HG03045 (cell line): ENCODE results near the gene GADD45B.
"Not testable (repeated sequence)": the region's sequence is repeated elsewhere in the genome, so short reads cannot be mapped to it uniquely, and the experiment has no call there.

ENCODE experiments used
- ATAC-seq: cut with Tn5 transposase; IDR thresholded peaks from one replicate; pipeline ENCODE4 v1.9.1; 2021; ENCODE audit warnings: mild to moderate bottlenecking, moderate library complexity; ENCODE audit not compliant: unreplicated experiment

The GADD45B gene

DNA sequence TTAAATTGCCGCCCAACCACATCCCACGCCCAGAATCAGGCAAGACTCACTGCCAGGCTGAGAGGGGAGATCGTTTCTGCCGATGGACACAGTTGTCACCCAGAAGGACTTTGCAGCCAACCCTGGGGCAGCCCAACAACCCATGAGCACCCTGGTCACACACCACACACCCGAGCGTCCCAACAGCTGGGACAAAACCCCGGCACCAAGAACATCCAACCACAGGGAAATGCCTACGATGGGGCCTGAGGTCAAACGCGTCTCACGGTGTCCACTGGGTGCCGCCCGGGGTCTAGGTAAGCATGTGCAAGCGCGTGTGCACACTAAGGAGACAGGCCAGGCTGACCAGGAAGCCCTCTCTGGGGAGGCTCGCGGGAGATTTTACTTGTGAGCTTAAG, 32.1 kb upstream of the GADD45B start:
- no peak for ATAC-seq

DNA sequence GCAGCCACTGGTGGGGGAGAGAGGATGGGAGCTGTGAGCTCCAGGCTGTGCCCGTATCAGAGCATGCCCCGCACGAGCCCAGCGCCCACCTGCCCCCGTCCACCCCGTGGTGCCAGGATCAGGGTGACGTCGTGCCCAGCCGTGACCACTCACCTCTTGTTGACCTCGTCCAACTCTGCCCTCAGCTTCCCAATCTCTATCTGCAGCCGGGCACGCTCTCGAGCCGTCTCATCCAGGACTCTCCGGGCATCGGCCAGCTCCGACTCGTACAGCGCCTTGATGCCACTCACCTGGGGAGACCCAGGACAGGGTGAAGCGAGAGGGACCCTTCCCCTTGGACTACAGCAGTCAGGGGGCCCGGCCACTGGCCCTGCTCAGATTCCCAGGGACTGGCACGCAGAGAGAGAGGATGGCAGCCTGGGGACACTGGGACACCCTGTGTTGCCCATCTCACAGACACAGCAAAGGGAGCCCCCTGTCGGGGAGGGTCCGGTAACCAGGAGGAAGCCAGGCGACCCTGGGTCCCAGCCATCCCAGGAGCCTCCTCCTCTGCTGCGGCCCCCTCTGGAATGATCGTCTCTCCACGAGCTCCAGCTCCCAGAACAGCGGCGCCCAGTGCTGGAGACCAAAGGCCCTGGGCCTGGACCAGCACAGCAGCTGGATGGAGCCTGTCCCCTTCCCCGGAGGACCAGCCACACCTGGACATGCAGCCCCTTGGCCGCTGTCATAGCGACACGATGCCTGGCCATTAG, 31.5 kb upstream of the GADD45B start:
- no peak for ATAC-seq

DNA sequence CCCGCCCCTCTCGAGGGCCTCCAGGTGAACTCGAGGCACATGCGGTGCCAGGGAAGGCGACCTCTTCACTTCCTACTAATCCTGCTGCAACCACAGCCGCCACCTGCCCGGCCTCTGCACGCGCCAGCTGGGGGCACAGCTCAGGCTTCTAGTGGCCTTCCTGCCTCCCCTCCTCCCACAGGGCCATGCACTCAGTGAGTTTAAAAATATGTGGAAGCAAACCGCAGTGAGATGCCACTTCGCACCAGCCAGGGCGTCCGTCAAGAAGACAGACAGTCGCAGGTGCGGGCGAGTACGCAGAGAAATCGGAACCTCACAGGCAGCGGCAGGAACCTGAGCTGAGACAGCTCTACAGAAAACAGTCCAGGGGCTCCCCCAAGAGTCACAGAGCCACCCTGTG, 29.5 kb upstream of the GADD45B start:
- no peak for ATAC-seq

DNA sequence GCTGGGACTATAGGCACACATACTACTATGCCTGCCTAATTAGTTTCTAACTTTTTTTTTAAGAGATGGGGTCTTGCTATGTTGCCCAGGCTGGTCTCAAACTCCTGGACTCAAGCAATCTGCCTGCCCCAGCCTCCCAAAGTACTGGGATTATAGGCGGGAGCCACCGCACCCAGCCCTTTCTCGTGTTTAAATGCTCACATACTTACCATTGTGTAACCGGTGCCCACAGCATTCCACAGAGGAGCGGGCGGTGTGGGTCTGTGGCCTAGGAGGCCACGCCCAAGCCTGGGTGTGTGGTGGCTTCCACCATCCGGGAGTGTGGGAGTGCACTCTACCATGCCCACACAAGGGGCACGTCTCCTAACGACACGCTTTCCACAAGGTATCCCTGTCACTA, 26.9 kb upstream of the GADD45B start:
- ATAC-seq: no peak

- no peak for ATAC-seq
Observed at GRCh38 chr19:2451138-2451537, 24.8 kb upstream of the GADD45B start.

- ATAC-seq: no peak
Observed at GRCh38 chr19:2451741-2452140, 24.2 kb upstream of the GADD45B start.

DNA sequence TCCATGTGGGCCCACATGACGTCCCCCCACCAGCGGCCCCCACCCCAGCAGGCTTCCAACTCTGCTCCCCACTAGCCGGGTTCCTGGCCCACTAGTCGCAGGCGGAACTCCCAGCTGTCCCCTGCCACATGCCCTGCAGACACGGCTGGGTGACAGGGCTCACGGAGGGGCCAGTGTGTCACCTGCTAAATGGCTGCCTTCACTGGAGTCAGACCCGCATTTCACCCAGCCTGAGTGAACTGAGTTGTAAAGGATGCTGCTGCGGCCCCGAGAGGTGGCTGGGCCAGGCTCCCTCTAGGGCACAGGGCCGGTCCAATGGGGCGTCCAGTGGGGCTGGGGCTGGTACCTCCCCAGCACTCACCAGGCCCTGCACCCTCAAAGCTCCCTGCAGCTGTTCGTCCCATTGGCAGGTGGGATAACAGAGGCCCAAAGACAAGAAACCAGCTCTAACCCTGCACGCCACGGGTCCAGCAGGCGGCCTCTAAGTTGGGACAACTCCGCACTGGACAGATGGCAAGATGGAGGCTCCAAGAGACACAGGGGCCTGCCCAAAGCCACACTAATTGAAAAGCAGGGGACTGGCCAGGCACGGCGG, 22.4 kb upstream of the GADD45B start:
- no peak for ATAC-seq

DNA sequence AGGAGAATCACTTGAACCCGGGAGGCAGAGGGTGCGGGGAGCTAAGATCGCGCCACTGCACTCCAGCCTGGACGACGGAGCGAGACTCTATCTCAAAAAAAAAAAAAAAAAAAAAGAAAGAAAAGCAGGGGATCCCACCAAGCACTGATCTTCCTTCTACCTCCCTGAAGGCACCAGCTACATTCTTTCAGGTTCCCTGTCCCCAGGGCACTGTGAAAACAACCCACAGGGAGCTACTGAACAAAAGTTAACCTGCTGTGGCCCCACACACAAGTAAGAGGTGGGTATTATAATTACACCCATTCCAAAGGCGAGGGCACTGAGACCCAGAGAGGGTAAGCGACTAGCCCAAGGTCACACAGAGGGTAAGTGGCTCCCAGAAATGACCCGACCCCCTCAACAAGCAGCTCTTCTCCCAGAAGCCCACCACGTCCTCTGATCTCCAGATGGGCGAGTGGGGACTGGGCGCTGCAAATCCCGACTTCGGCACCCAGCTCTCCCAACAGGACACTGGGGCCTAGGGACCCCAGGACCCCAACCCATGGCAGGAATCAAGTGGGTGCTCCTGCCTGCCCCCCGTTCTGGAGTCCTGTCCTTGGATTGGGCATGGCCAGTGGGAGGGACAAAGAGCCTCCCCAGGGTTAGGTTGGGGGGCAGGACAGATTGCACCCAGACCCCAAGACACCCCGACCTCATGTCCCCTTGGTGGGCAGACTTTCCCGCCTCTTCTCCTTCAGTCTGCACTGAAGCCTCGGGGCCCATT, 21.5 kb upstream of the GADD45B start:
- no peak for ATAC-seq

- ATAC-seq: no peak
Observed at GRCh38 chr19:2454962-2455850, 20.7 kb upstream of the GADD45B start.

DNA sequence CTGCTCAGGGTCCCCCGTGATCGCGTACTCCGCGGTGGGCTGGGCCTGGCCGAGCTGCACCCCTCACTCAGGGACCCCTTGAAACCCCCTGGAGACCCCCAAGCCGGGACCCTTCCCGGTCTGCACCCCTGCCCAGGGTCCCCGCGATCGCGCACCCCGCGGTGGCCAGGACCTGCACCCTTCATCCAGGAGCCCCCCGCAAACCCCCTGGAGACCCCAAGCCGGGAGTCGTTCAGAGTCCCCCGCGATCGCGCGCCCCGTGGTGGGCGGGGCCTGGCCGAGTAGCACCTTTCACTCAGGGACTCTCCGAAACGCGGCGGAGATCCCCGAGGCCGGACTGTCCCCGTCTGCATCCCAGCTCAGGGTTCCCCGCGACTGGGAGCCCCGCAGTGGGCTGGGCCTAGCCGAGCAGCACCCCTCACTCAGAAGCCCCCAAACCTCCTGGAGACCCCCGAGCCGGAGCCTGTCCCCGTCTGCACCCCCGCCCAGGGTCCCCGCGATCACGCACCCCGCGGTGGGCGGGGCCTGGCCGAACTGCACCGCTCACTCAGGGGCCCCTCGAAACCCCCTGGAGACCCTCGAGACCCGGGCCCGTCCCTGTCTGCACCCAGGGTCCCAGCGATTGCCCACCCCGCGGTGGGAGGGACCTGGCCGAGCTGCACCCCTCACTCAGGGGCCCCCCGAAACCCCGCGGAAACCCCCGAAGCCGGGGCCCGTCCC, 19.9 kb upstream of the GADD45B start:
- ATAC-seq: peak; percentile 30

- ATAC-seq: no peak
Observed at GRCh38 chr19:2457394-2458037, 18.4 kb upstream of the GADD45B start.

DNA sequence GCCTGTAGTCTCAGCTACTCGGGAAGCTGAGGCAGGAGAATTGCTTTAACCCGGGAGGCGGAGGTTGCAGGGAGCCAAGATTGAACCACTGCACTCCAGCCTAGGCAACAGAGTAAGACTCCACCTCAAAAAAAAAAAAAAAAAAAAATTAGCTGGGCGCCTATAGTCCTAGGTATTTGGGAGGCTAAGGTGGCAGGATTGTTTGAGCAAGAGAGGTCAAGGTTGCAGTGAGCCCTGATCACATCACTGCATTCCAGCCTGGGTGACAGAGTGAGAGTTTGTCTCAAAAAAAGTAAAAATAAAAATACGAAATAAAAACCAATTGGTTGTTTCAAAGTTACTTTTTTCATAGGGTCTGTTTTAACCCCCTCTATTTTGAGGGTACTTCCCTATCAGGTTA, 17.9 kb upstream of the GADD45B start:
- no peak for ATAC-seq

- not testable (repeated sequence) for ATAC-seq
Observed at GRCh38 chr19:2458776-2459175, 17.2 kb upstream of the GADD45B start.

DNA sequence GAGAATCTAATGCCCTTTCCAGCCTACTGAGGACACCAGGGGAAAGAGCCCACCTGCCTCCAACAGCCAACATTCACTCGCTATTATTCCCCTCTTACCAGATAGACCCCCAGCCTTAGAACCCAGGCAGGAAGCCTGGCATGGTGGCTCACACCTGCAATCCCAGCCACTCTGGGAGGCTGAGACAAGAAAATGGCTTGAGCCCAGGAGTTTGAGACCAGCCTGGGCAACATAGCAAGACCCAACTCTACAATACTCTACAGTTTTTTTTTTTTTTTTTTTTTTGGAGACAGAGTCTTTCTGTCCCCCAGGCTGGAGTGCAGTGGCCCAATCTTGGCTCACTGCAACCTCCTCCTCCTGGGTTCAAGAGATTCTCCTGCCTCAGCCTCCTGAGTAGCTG, 15.7 kb upstream of the GADD45B start:
- ATAC-seq: no peak

DNA sequence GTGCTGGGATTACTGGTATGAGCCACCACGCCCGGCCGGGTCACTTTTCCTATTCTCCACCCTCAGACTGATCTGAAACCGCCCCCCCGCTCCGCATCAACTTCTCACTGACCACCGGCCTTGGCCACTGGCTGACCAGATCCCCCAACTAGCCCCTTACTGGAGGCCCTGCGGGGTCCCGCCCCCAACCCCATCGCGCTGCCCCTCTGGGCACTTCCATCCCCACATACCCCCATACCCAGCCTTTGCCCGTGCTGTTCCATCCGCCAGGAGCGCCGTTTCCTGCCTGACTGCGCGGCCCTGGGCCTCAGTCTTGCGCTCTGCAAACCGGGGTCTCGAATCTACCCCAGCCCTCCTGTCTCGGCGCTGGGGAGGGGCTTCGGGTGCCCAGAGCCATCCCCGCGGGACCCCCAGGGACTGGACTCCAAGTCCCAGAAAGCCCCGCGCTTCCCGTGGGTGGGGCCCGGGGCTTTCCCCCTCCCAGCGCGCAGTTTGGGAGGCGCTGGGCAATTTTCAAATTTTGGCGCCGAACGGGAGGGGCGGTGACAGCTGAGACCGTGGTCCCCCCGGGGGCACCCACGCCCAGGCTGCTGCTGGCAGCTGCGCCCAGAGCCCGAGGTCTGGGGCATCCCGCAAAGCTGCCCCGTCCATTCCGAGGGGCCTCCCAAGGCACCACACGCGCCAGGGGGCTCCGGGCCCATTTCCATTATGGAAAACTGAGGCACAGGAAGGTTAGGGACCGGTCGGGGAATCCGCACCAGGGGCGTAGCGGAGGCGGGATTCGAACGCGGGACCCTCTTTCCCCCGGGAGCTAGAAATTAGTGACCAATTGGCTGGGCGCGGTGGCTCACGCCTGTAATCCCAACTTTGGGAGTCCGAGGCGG, 13.9 kb upstream of the GADD45B start:
- peak; percentile 52 for ATAC-seq

GRCh38 chr19:2462635-2463421, 13.1 kb upstream of the GADD45B start:
- no peak for ATAC-seq

DNA sequence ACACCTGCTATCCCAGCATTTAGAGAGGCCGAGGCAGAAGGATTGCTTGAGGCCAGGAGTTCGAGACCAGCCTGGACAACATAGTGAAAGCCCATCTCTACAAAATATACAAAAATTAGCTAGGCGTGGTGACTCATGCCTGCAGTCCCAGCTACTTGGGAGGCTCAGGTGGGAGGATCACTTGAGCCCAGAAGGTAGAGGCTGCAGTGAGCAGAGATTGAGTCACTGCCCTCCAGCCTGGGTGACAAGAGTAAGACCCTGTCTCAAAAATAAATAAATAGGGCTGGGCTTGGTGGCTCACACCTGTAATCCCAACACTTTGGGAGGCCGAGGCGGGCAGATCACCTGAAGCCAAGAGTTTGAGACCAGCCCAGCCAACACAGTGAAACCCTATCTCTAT, 12.2 kb upstream of the GADD45B start:
- not testable (repeated sequence) for ATAC-seq

DNA sequence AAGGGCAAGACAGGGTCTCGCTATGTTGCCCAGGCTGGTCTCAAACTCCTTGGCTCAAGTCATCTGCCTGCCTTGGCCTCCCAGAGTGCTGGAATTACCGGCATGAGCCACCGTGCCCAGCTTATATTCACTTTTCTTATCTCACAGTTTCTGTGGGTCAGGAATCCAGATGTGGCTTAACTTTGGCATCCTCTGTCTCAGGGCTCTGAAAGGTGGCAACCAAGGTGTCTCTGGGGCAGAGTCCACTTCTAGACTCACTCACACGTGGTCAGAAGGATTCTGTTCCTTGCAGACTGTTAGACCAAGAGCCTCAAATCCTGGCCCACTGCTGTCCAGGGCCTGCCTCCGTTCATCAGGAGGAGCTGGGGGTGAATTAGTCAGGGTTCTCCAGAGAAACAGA, 11.5 kb upstream of the GADD45B start:
- ATAC-seq: no peak
